IMR-90 (cell line): Measurements from ENCODE around the gene NR5A1. TPM values are rescaled to one million over a fixed set of nuclear protein-coding genes. Genes with fewer than 3 reads are reported as not detected.

Experiments used
- ATAC-seq: fragments of 200-7000 bp; cut with Tn5 transposase; 2 replicates; pipeline ENCODE4 v1.9.1; 2020; ENCODE audit warnings: low read depth, mild to moderate bottlenecking, moderate library complexity
- BruUV-seq: library from RNA; stranded (reverse); fragments of 400-500 nt; replicated peaks from 2 replicates; lab custom pipeline; 2021; lab: Mats Ljungman, UMichigan
- CTCF ChIA-PET: fragments of 300-600 bp; formaldehyde crosslinking; extraction: SDS; loops from one replicate; lab custom pipeline; 2021; ENCODE audit warnings: antibody characterized with exemption; lab: Yijun Ruan, JAX
- POLR2A ChIA-PET: fragments of 300-600 bp; sonication (Branson Sonifier 250); formaldehyde crosslinking; loops from one replicate; lab custom pipeline; 2022; ENCODE audit warnings: antibody characterized with exemption; ENCODE audit not compliant: unreplicated experiment; lab: Charles Lee
- DNase-seq: peaks from one replicate; pipeline ENCODE4 v3.0.0; 2013
- H2AFZ ChIP-seq: replicated peaks from 2 replicates; pipeline ENCODE3; 2013; ENCODE audit warnings: low read length, mild to moderate bottlenecking; ENCODE audit not compliant: poor library complexity
- H2AK5ac ChIP-seq: 2 replicates; pipeline ENCODE4 v1.6.1; 2013; ENCODE audit warnings: low read depth, low read length, inconsistent platforms
- H2AK9ac ChIP-seq: replicated peaks from 2 replicates; pipeline ENCODE3; 2013; ENCODE audit warnings: mild to moderate bottlenecking, low read depth, low read length, moderate library complexity; ENCODE audit not compliant: poor library complexity
- H2BK120ac ChIP-seq: 2 replicates; pipeline ENCODE4 v1.6.1; 2013; ENCODE audit warnings: low read depth, low read length, inconsistent platforms
- H2BK15ac ChIP-seq: 3 replicates; pipeline ENCODE4 v1.6.1; 2013; ENCODE audit warnings: low read depth, low read length, inconsistent platforms
- H2BK20ac ChIP-seq: 2 replicates; pipeline ENCODE4 v1.6.1; 2013; ENCODE audit warnings: low read depth, mild to moderate bottlenecking, inconsistent platforms, low read length, moderate library complexity
- H2BK5ac ChIP-seq: 2 replicates; pipeline ENCODE4 v1.6.1; 2013; ENCODE audit warnings: mild to moderate bottlenecking, low read depth, low read length, inconsistent platforms; ENCODE audit not compliant: poor library complexity, severe bottlenecking
- H3K14ac ChIP-seq: replicated peaks from 2 replicates; pipeline ENCODE4 v1.6.1; 2013; ENCODE audit warnings: low read depth, low read length, inconsistent platforms
- H3K18ac ChIP-seq: 2 replicates; pipeline ENCODE4 v1.6.1; 2013; ENCODE audit warnings: low read depth, low read length, control low read depth
- H3K23ac ChIP-seq: 2 replicates; pipeline ENCODE4 v1.6.1; 2013; ENCODE audit warnings: low read depth, low read length, inconsistent platforms
- H3K27ac ChIP-seq: 2 replicates; pipeline ENCODE4 v1.5.1; 2013; ENCODE audit warnings: mild to moderate bottlenecking, control low read depth, low read length; ENCODE audit not compliant: insufficient read depth
- H3K27me3 ChIP-seq: 2 replicates; pipeline ENCODE4 v1.6.1; 2013; ENCODE audit warnings: low read length; ENCODE audit not compliant: control insufficient read depth, insufficient read depth
- H3K36me3 ChIP-seq: 2 replicates; pipeline ENCODE4 v1.6.1; 2013; ENCODE audit warnings: low read length, mixed read lengths; ENCODE audit not compliant: control insufficient read depth, insufficient read depth
- H3K4ac ChIP-seq: 2 replicates; pipeline ENCODE4 v1.6.1; 2013; ENCODE audit warnings: low read depth, low read length, inconsistent platforms
- H3K4me1 ChIP-seq: 2 replicates; pipeline ENCODE4 v1.6.1; 2013; ENCODE audit warnings: low read length, mixed read lengths; ENCODE audit not compliant: control insufficient read depth, insufficient read depth
- H3K4me2 ChIP-seq: 2 replicates; pipeline ENCODE4 v1.6.1; 2013; ENCODE audit warnings: low read depth, mild to moderate bottlenecking, control low read depth, low read length, moderate library complexity
- H3K4me3 ChIP-seq: 2 replicates; pipeline ENCODE4 v1.5.1; 2013; ENCODE audit warnings: low read depth, mild to moderate bottlenecking, control low read depth, low read length, moderate library complexity; ENCODE audit not compliant: insufficient read depth
- H3K56ac ChIP-seq: 2 replicates; pipeline ENCODE4 v1.6.1; 2013; ENCODE audit warnings: low read length, inconsistent platforms; ENCODE audit not compliant: insufficient read depth; ENCODE audit errors: extremely low read depth
- H3K79me1 ChIP-seq, 2 experiments: 2 replicates each; pipeline ENCODE4 v1.6.1; 2013; ENCODE audit warnings: low read length in 2 of 2, inconsistent platforms in 1 of 2, low read depth in 1 of 2
- H3K9ac ChIP-seq: 2 replicates; pipeline ENCODE4 v1.6.1; 2013; ENCODE audit warnings: low read depth, low read length, control low read depth
- H3K9me1 ChIP-seq: 2 replicates; pipeline ENCODE4 v1.6.1; 2013; ENCODE audit warnings: low read length, inconsistent platforms; ENCODE audit not compliant: insufficient read depth
- H3K9me3 ChIP-seq: 2 replicates; pipeline ENCODE4 v1.6.1; 2013; ENCODE audit warnings: low read length; ENCODE audit not compliant: control insufficient read depth, insufficient read depth
- H4K20me1 ChIP-seq: 2 replicates; pipeline ENCODE4 v1.6.1; 2013; ENCODE audit warnings: low read length, inconsistent platforms; ENCODE audit not compliant: insufficient read depth
- H4K5ac ChIP-seq: 2 replicates; pipeline ENCODE4 v1.6.1; 2013; ENCODE audit warnings: mild to moderate bottlenecking, low read depth, low read length, control low read depth
- H4K8ac ChIP-seq, 2 experiments: 2 replicates each; pipeline ENCODE4 v1.6.1; 2013; ENCODE audit warnings: low read depth in 2 of 2, low read length in 2 of 2, control low read depth in 1 of 2, inconsistent platforms in 1 of 2
- H4K91ac ChIP-seq: 2 replicates; pipeline ENCODE4 v1.6.1; 2013; ENCODE audit warnings: low read depth, low read length, inconsistent platforms; ENCODE audit not compliant: insufficient read depth
- SMC3 ChIP-seq: fragments of 150-350 bp; IDR thresholded peaks from 2 replicates; pipeline ENCODE4 v1.6.1; 2016; ENCODE audit warnings: low read depth, mild to moderate bottlenecking, antibody characterized with exemption, low read length, moderate library complexity
- WGBS, 2 experiments: methylation state at CpG; one replicate each; pipeline versions ENCODE4 v1.1.5 to v1.1.7; 2013; ENCODE audit warnings: missing lambda C conversion rate in 2 of 2; ENCODE audit not compliant: insufficient read length in 1 of 2; ENCODE audit errors: extremely low coverage in 2 of 2; 5-methylcytosine and 5-hydroxymethylcytosine counted together
- dilution Hi-C: fragments of 300-500 bp; cut with HindIII; formaldehyde crosslinking; loops from one replicate; pipeline ENCODE4 v1.14.3; 2018; ENCODE audit warnings: low sequenced_read_pairs; ENCODE audit not compliant: unreplicated experiment
- in situ Hi-C: fragments of 300-500 bp; cut with MboI; formaldehyde crosslinking; loops from 3 replicates; pipeline ENCODE4 v1.14.3; 2019; ENCODE audit warnings: low sequenced_read_pairs, inconsistent platforms, mixed read lengths
- intact Hi-C: fragments of 100-400 bp; cut with micrococcal nuclease; formaldehyde crosslinking; loops from 2 replicates; pipeline ENCODE4 v1.10.0; 2022
- polyA plus RNA-seq, 3 experiments: library from polyadenylated mRNA; depleted of rRNA; stranded (reverse); fragments of >200 nt; gene quantifications; 2 replicates each; pipeline ENCODE4 v1.2.3, GENCODE V29; 2012; ENCODE audit warnings: low replicate concordance in 1 of 3
- total RNA-seq: library from RNA; depleted of rRNA; stranded (reverse); fragments of >200 nt; gene quantifications from 2 replicates; pipeline ENCODE4 v1.2.3, GENCODE V29; 2012
- TF ChIP-seq, protein P1 (sequence below): fragments of 150-350 bp; IDR thresholded peaks from 2 replicates; pipeline ENCODE4 v1.6.1; 2016; ENCODE audit warnings: low read depth, mild to moderate bottlenecking, low read length, moderate library complexity, borderline replicate concordance

NR5A1 gene
- total and polyA plus RNA-seq, 2 of the 4 experiments (the other 2 are of a cell fraction), result not detected

DNA sequence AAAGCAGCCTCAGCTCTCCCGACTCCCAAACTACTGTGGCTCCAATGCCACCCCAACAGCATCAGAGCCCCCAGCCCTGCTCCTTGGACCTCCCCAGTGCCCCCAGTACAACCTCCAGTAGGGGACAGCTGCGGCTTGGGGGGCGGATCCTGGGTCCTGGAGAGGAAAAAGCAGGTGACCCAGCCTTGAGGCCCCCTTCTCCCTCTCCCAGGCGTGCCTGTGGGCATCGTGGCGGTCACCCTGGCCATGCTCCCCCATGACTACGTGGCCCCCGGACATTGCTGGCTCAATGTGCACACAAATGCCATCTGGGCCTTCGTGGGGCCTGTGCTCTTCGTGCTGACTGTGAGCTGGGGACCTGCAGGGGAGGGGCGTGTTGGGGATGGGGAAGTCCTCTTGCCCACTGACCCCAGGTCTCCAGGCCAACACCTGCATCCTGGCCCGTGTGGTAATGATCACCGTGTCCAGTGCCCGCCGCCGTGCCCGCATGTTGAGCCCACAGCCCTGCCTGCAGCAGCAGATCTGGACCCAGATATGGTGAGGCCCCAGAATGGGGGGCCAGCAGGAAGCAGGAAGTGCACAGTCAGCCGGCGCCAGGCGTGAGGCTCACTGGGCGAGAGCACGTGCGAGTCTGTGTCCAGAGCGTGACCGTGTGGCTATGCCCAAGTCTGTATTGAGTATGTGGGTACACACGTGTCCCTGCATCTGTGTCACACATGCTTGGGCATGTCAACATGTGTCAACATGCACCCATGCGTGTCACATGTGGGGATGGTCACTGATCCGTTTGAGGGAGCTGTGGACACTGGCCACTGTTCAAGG lies 38.0 kb downstream of the NR5A1 start:
- DNase-seq (no peak), ATAC-seq (no peak)
- intact Hi-C loops, result no loop called here
- Histone ChIP-seq H3K23ac (no peak overlapping the region), H2BK20ac (no peak overlapping the region), H3K27me3 (peaks cover 59% of the 10 kb centered on the region), H2BK120ac (no peak overlapping the region), H4K5ac (no peak overlapping the region), H3K9me3 (no peaks in the 10 kb centered on the region), H3K4me1 (no peaks in the 10 kb centered on the region), H4K8ac (no peak overlapping the region), H3K27ac (no peak overlapping the region), H2BK5ac (no peak overlapping the region), H2AK5ac (no peak overlapping the region), H2AK9ac (no peak overlapping the region), H3K79me1 (no peaks in the 10 kb centered on the region), H3K9ac (no peak overlapping the region), H3K4me2 (no peak overlapping the region), H3K36me3 (no peaks in the 10 kb centered on the region), H2AFZ (no peak overlapping the region), H3K14ac (no peak overlapping the region), H3K9me1 (0 out of 2 replicates have a peak, but pooled peaks cover 2% of the 10 kb centered on the region), H4K91ac (no peak overlapping the region), H3K56ac (no peak overlapping the region), H3K18ac (no peak overlapping the region), H3K4me3 (no peak overlapping the region), H3K4ac (no peak overlapping the region), H2BK15ac (no peak overlapping the region), H4K20me1 (no peaks in the 10 kb centered on the region)
- dilution Hi-C loops, result no loop called here
- TF ChIP-seq, protein P1, sequence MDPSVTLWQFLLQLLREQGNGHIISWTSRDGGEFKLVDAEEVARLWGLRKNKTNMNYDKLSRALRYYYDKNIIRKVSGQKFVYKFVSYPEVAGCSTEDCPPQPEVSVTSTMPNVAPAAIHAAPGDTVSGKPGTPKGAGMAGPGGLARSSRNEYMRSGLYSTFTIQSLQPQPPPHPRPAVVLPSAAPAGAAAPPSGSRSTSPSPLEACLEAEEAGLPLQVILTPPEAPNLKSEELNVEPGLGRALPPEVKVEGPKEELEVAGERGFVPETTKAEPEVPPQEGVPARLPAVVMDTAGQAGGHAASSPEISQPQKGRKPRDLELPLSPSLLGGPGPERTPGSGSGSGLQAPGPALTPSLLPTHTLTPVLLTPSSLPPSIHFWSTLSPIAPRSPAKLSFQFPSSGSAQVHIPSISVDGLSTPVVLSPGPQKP, result no peak
- TF ChIP-seq SMC3, result no peak
- CTCF ChIA-PET, result no interaction called here
- POLR2A ChIA-PET, result no interaction called here
- in situ Hi-C loops, result no loop called here
- 71% methylated on average over 18 of the region's 28 CpGs; no CpG with 5 or more reads in 1 of the 2 experiments for WGBS, 2 experiments
- BruUV-seq, result no TSS peak
